ENCODE results near the gene ANKRD42.

Gene ANKRD42

DNA sequence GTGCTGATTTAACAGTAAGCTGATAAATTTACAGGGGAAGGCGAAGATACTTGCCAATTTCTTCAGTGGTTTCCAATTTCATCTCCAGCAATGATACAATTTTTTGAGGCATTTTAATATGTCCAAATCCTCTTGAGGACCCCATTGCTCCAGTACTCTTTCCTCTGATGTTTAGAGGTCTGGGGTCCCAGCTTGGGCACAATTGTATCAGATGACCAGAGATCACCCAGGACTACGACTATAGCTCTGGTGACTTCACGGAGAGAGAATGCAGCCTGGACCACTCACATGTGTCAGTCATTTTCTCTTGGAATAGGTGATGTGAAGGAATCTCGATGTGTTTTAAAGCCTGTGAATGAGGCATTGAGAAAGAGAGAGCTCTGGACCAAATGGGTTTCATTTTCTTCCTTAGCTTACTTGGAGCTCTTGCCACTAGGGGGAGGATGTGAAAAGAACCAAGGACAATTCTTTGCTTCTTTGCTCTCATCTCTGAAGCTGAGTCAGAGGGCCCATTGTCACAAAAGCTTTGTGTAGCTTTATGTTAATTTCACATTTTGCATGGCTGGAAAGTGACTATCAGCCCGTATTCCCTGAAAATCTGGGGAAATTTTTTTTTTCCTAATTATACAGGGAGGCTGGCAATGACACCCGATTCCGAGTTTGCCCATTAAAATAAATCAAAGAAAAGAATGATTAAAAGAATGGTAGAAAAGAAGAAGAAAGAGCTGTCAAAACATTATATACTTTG, 99.4 kb downstream of the ANKRD42 start:
- no peak for DNase-seq

DNA sequence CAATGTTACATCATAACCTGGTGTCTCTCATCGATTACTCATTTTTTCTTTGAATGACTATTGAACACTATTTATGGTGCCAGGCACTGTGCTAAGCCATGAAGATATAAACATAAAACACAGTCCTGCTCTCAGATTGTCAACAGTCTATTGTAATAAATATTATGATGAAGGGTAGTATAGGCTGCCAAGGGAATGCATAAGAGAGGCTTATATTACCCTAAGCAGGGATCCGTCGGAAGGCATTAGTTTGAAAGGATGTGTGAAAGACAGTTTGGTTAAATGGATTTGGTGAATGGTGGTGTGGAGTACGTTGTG, 99.9 kb downstream of the ANKRD42 start:
- DNase-seq: no peak

DNA sequence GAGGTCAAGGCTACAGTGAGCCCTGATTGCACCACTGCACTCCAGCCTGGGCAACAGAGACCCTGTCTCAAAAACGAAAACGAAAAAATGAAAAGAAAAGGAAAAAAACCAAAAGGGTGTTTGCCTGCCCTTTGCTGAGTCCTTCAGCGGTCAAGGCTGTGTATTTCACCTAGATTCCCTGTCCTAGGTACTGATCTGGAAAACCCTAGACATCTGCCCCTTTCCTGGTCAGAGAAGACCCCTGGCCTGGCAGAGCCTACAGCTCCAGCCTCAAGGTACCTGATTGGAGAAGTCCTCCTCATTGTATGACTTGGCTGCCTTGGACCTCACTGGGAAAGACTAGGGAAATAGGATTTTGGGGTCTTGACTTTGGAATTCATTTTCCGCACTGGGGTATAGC, 100.7 kb downstream of the ANKRD42 start:
- DNase-seq: no peak
